CD14-positive monocyte (primary cell): ENCODE results near the gene TBCCD1. TPM values are rescaled to one million over a fixed set of nuclear protein-coding genes. Genes with fewer than 3 reads are reported as not detected.

Experiments
- DNase-seq, 3 donors: peaks; one replicate each; pipeline ENCODE4 v3.0.0-alpha.2; 2011 to 2022
- H2AFZ ChIP-seq: 2 replicates; pipeline ENCODE4 v1.6.0; 2012; ENCODE audit warnings: mild to moderate bottlenecking, low read depth, low read length, inconsistent platforms; ENCODE audit not compliant: insufficient read depth, poor library complexity, severe bottlenecking
- H3K27ac ChIP-seq, 2 donors: 1 replicate in 1 of 2; 2 replicates in 1 of 2; pipeline ENCODE4 v1.5.1; 2012 to 2013; ENCODE audit warnings: low read length in 2 of 2, control low read depth in 1 of 2, inconsistent platforms in 1 of 2, low read depth in 1 of 2, mild to moderate bottlenecking in 1 of 2
- H3K27me3 ChIP-seq, 2 donors: one replicate each; pipeline versions ENCODE4 v1.6.0 to v1.6.1; 2011 to 2013; ENCODE audit warnings: low read length in 2 of 2; ENCODE audit not compliant: control insufficient read depth in 2 of 2, insufficient read depth in 2 of 2
- H3K36me3 ChIP-seq, 2 donors: replicated peaks in 1 of 2; 1 replicate in 1 of 2; 2 replicates in 1 of 2; pipeline versions ENCODE4 v1.5.1 to v1.6.1; 2012 to 2013; ENCODE audit warnings: low read length in 2 of 2, control low read depth in 1 of 2, inconsistent platforms in 1 of 2, mild to moderate bottlenecking in 1 of 2; ENCODE audit not compliant: insufficient read depth in 2 of 2, control insufficient read depth in 1 of 2
- H3K4me1 ChIP-seq, 2 donors: 1 replicate in 1 of 2; 2 replicates in 1 of 2; pipeline versions ENCODE4 v1.5.1 to v1.6.1; 2012 to 2013; ENCODE audit warnings: low read length in 2 of 2, control low read depth in 1 of 2, inconsistent platforms in 1 of 2, mild to moderate bottlenecking in 1 of 2, moderate library complexity in 1 of 2; ENCODE audit not compliant: insufficient read depth in 2 of 2, control insufficient read depth in 1 of 2
- H3K4me2 ChIP-seq: replicated peaks from 2 replicates; pipeline ENCODE3; 2012; ENCODE audit warnings: low read length, moderate library complexity, mild to moderate bottlenecking; ENCODE audit not compliant: poor library complexity, severe bottlenecking; ENCODE audit errors: extremely low read depth
- H3K4me3 ChIP-seq, 3 experiments: fragments of 200-600 bp in 1 of 3; sonication (generic) in 1 of 3; replicated peaks in 1 of 3; 1 replicate in 2 of 3; 2 replicates in 1 of 3; pipeline ENCODE4 v1.5.1; 2011 to 2013; ENCODE audit warnings: low read length in 3 of 3, mild to moderate bottlenecking in 3 of 3, control low read depth in 2 of 3, low read depth in 2 of 3, inconsistent platforms in 1 of 3, moderate library complexity in 1 of 3
- H3K79me2 ChIP-seq: 2 replicates; pipeline ENCODE4 v1.6.0; 2012; ENCODE audit warnings: mild to moderate bottlenecking, control low read depth, inconsistent platforms, low read length, moderate library complexity; ENCODE audit not compliant: insufficient read depth
- H3K9ac ChIP-seq: 2 replicates; pipeline ENCODE4 v1.6.0; 2017; ENCODE audit warnings: low read length, mild to moderate bottlenecking; ENCODE audit not compliant: insufficient read depth, poor library complexity, severe bottlenecking
- H3K9me3 ChIP-seq, 2 donors: replicated peaks in 1 of 2; 1 replicate in 1 of 2; 2 replicates in 1 of 2; pipeline versions ENCODE4 v1.5.1 to v1.6.1; 2012 to 2013; ENCODE audit warnings: low read length in 2 of 2, control low read depth in 1 of 2; ENCODE audit not compliant: control insufficient read depth in 1 of 2, insufficient read depth in 1 of 2
- H4K20me1 ChIP-seq: 2 replicates; pipeline ENCODE4 v1.6.0; 2012; ENCODE audit warnings: mild to moderate bottlenecking, low read length, control low read depth, moderate library complexity; ENCODE audit not compliant: insufficient read depth
- H3K27ac Mint-ChIP-seq, 7 donors: one replicate each; pipeline ENCODE4 v1.8.0; 2020; ENCODE audit warnings: mild to moderate bottlenecking in 7 of 7, mixed read lengths in 7 of 7, moderate library complexity in 6 of 7, inconsistent platforms in 2 of 7
- H3K27me3 Mint-ChIP-seq, 3 donors: one replicate each; pipeline ENCODE4 v1.8.0; 2021 to 2022; ENCODE audit warnings: low read depth in 3 of 3, mild to moderate bottlenecking in 3 of 3, mixed read lengths in 3 of 3, moderate library complexity in 3 of 3, inconsistent platforms in 1 of 3
- H3K36me3 Mint-ChIP-seq, 2 donors: one replicate each; pipeline ENCODE4 v1.8.0; 2020; ENCODE audit warnings: mixed read lengths in 2 of 2, inconsistent platforms in 1 of 2, mild to moderate bottlenecking in 1 of 2
- H3K4me1 Mint-ChIP-seq: one replicate; pipeline ENCODE4 v1.8.0; 2020; ENCODE audit warnings: mild to moderate bottlenecking, mixed read lengths
- H3K4me3 Mint-ChIP-seq, 2 donors: one replicate each; pipeline ENCODE4 v1.8.0; 2020; ENCODE audit warnings: mild to moderate bottlenecking in 2 of 2, mixed read lengths in 2 of 2, moderate library complexity in 1 of 2
- H3K9me3 Mint-ChIP-seq, 7 donors: one replicate each; pipeline ENCODE4 v1.8.0; 2020 to 2022; ENCODE audit warnings: mixed read lengths in 7 of 7, mild to moderate bottlenecking in 6 of 7, moderate library complexity in 6 of 7, inconsistent platforms in 2 of 7
- WGBS: methylation state at CpG from one replicate; pipeline ENCODE4 v1.1.5; 2013; ENCODE audit warnings: missing lambda C conversion rate; ENCODE audit not compliant: insufficient coverage; 5-methylcytosine and 5-hydroxymethylcytosine counted together
- intact Hi-C, 2 donors: fragments of 100-400 bp; cut with micrococcal nuclease; formaldehyde crosslinking; loops; one replicate each; pipeline versions ENCODE4 v1.15.0 to v1.15.1; 2023
- polyA plus RNA-seq, 3 donors: library from polyadenylated mRNA; depleted of rRNA in 1 of 3; unstranded in 2 of 3; stranded (reverse) in 1 of 3; fragments of 300-500 nt in 2 of 3; fragments of >200 nt in 1 of 3; fragmentation: Illumina TruSeq in 2 of 3; gene quantifications; 1 replicate in 2 of 3; 2 replicates in 1 of 3; pipeline ENCODE4 v1.2.3, GENCODE V29; 2012 to 2021
- TF ChIP-seq, protein P1 (sequence below): fragments of 200-600 bp; IDR thresholded peaks from one replicate; pipeline ENCODE4 v1.8.0; 2022; ENCODE audit warnings: antibody characterized with exemption, mild to moderate bottlenecking

The TBCCD1 gene
- polyA plus RNA-seq, 3 donors: 9.2 to 9.6 (median 9.6) TPM

DNA sequence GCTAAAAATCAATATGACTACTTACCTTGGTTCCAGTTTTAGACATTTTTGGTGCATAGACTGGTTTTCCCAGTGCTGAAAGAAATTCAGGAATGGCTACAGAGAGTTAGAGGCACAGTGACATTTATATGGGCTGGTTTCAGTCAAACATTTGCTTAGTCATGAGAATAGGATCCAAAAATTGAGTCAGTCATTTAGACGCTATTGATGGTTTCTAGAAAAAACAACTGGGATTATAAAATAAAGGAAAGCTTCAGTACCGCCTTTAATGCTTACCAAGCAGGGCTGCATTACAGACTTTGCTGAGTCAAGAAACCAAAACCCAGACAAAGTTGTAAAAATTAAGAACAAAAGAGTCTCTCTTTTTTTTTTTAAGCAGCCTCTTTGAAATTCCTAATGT lies 22.9 kb downstream of the TBCCD1 start, which contains the start of gene CRYGS:
Gene CRYGS, minus strand, starts transcription at position 100 of the 400 bp plus-strand sequence. Its CDS starts 54 bp downstream, at position 46.
- peak within 1 kb of the TSS in 1 of 7 donors; percentile 50 for H3K27ac Mint-ChIP-seq
- no peaks in the 10 kb centered on the region for H3K9me3 ChIP-seq
- H3K36me3 ChIP-seq: peaks cover 25 to 39% of the 10 kb centered on the region in 2 donors

DNA sequence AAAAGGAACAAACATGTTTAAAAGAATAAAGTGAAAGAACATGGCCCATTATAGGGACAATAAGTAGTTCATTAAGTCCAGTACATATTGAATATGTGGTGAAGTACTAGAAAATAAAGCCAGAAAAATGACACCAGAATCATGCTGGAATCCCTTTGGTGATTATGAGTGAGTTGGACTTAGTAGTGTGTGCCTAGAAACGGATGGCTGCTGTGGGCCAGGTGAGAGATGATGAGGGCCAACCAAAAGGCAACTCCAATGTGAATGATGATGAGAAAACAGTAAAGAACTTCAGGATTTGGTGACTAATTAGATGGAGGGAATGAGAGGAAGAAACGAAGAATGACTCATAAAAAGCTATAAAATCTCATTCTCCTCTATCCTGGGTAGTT lies 26.3 kb downstream of the TBCCD1 start:
- Mint-ChIP-seq H3K27me3 (no peaks in the 10 kb centered on the region), H3K4me1 (peaks cover 8% of the 10 kb centered on the region), H3K36me3 (peaks cover 29 to 31% of the 10 kb centered on the region in 2 donors), H3K9me3 (no peaks in the 10 kb centered on the region), H3K4me3 (no peak overlapping the region), H3K27ac (no peak overlapping the region)
- intact Hi-C loops: loop anchor here (5.0 kb wide), 2 partner anchors 284 to 559 kb away; no protein-coding TSS in a partner anchor
- Histone ChIP-seq H3K27ac (no peak overlapping the region), H3K4me3 (no peak overlapping the region), H3K36me3 (peaks cover 12 to 22% of the 10 kb centered on the region in 2 donors), H4K20me1 (no peaks in the 10 kb centered on the region), H3K4me1 (peaks cover 3 to 5% of the 10 kb centered on the region in 2 donors), H3K9me3 (no peaks in the 10 kb centered on the region), H2AFZ (no peak overlapping the region), H3K9ac (no peak overlapping the region), H3K79me2 (no peaks in the 10 kb centered on the region), H3K27me3 (no peaks in the 10 kb centered on the region), H3K4me2 (peak overlapping the region; percentile 51)
- no peak for DNase-seq
- WGBS: 80% methylated on average over 1 of the region's 2 CpGs
- TF ChIP-seq, protein P1, sequence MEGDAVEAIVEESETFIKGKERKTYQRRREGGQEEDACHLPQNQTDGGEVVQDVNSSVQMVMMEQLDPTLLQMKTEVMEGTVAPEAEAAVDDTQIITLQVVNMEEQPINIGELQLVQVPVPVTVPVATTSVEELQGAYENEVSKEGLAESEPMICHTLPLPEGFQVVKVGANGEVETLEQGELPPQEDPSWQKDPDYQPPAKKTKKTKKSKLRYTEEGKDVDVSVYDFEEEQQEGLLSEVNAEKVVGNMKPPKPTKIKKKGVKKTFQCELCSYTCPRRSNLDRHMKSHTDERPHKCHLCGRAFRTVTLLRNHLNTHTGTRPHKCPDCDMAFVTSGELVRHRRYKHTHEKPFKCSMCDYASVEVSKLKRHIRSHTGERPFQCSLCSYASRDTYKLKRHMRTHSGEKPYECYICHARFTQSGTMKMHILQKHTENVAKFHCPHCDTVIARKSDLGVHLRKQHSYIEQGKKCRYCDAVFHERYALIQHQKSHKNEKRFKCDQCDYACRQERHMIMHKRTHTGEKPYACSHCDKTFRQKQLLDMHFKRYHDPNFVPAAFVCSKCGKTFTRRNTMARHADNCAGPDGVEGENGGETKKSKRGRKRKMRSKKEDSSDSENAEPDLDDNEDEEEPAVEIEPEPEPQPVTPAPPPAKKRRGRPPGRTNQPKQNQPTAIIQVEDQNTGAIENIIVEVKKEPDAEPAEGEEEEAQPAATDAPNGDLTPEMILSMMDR: peak; percentile 42

More for the DNA sequence above, 22.9 kb downstream of the TBCCD1 start, which contains the start of gene CRYGS:
- no peaks in the 10 kb centered on the region for H4K20me1 ChIP-seq
- no peak within 1 kb of the TSS for H3K27ac ChIP-seq
- peaks cover 3 to 5% of the 10 kb centered on the region in 2 donors for H3K4me1 ChIP-seq
- no peaks in the 10 kb centered on the region for H3K27me3 ChIP-seq
- no peak within 1 kb of the TSS for H3K4me3 ChIP-seq
- Mint-ChIP-seq H3K4me3 (no peak within 1 kb of the TSS), H3K36me3 (peaks cover 30 to 42% of the 10 kb centered on the region in 2 donors), H3K4me1 (peaks cover 5% of the 10 kb centered on the region), H3K9me3 (no peaks in the 10 kb centered on the region), H3K27me3 (peaks cover 0 to 2% (median 0%) of the 10 kb centered on the region in 3 donors)
- no peak within 1 kb of the TSS for H3K4me2 ChIP-seq
- whole genome bisulfite sequencing: 100% methylated on average over 1 of the region's 2 CpGs
- intact Hi-C loops: loop anchor here (5.0 kb wide), 2 partner anchors 287 to 562 kb away; no protein-coding TSS in a partner anchor
- H3K9ac ChIP-seq: no peak within 1 kb of the TSS
- no peak for DNase-seq
- no peak within 1 kb of the TSS for H2AFZ ChIP-seq
- no peaks in the 10 kb centered on the region for H3K79me2 ChIP-seq
- TF ChIP-seq, protein P1: no peak
